ENCODE data around the gene PPP2R3A. TPM values are rescaled to one million over a fixed set of nuclear protein-coding genes. Genes with fewer than 3 reads are reported as not detected.
A peak's percentile ranks its signal among the peaks of the same experiment; 100 is the strongest.

The PPP2R3A gene
- polyA plus RNA-seq, 1 experiment = 26.6 TPM

GRCh38 chr3:135918600-135918999 lies 46.9 kb upstream of the PPP2R3A start:
- no peak overlapping the region for H3K4me3 ChIP-seq (ENCODE audit: low read depth, low read length)
- CTCF ChIA-PET = interaction anchor here (0.6 to 13.1 kb wide), 25 partner anchors 8 to 1244 kb away, joined by 3 to 352 read pairs (median 4); partner anchors contain the start of gene PPP2R3A
- POLR2A ChIA-PET = no interaction called here
- no peaks in the 10 kb centered on the region for H3K9me3 ChIP-seq (ENCODE audit: control insufficient read depth, insufficient read depth, low read length)
- peak; percentile 62 for TF ChIP-seq CTCF (IDR thresholded peaks at IDR 0.05; ENCODE audit: low read depth, low read length)
- no peak for DNase-seq (ENCODE audit: low read depth, low spot score)
- H3K27ac ChIP-seq (ENCODE audit: low read depth, low read length) = no peak overlapping the region
- H3K27me3 ChIP-seq (ENCODE audit: control insufficient read depth, insufficient read depth, low read length) = no peaks in the 10 kb centered on the region

- Histone ChIP-seq H3K27ac (ENCODE audit: low read depth, low read length) (no peak overlapping the region), H3K9me3 (ENCODE audit: control insufficient read depth, insufficient read depth, low read length) (no peaks in the 10 kb centered on the region), H3K4me3 (ENCODE audit: low read depth, low read length) (no peak overlapping the region), H3K27me3 (ENCODE audit: control insufficient read depth, insufficient read depth, low read length) (no peaks in the 10 kb centered on the region)
- ChIA-PET POLR2A (no interaction called here), CTCF (interaction anchor here (0.6 to 13.1 kb wide), 3 partner anchors 15 to 125 kb away, joined by 3 to 352 read pairs (median 3); no protein-coding TSS in a partner anchor)
- no peak for TF ChIP-seq CTCF (IDR thresholded peaks at IDR 0.05; ENCODE audit: low read depth, low read length)
- DNase-seq (ENCODE audit: low read depth, low spot score) = no peak
Observed at GRCh38 chr3:135920275-135920674, 45.3 kb upstream of the PPP2R3A start.

GRCh38 chr3:135922903-135923250 lies 42.7 kb upstream of the PPP2R3A start:
- no peak for TF ChIP-seq CTCF (IDR thresholded peaks at IDR 0.05; ENCODE audit: low read depth, low read length)
- Histone ChIP-seq H3K27me3 (ENCODE audit: control insufficient read depth, insufficient read depth, low read length) (no peaks in the 10 kb centered on the region), H3K27ac (ENCODE audit: low read depth, low read length) (no peak overlapping the region), H3K9me3 (ENCODE audit: control insufficient read depth, insufficient read depth, low read length) (no peaks in the 10 kb centered on the region), H3K4me3 (ENCODE audit: low read depth, low read length) (no peak overlapping the region)
- no peak for DNase-seq (ENCODE audit: low read depth, low spot score)
- ChIA-PET CTCF (interaction anchor here (13.1 kb wide), 1 partner anchor 123 kb away, joined by 352 read pairs; no protein-coding TSS in a partner anchor), POLR2A (no interaction called here)

GRCh38 chr3:135924506-135924905 lies 41.0 kb upstream of the PPP2R3A start:
- Histone ChIP-seq H3K27ac (ENCODE audit: low read depth, low read length) (no peak overlapping the region), H3K4me3 (ENCODE audit: low read depth, low read length) (no peak overlapping the region), H3K9me3 (ENCODE audit: control insufficient read depth, insufficient read depth, low read length) (no peaks in the 10 kb centered on the region), H3K27me3 (ENCODE audit: control insufficient read depth, insufficient read depth, low read length) (no peaks in the 10 kb centered on the region)
- TF ChIP-seq CTCF (IDR thresholded peaks at IDR 0.05; ENCODE audit: low read depth, low read length) = no peak
- ChIA-PET POLR2A (no interaction called here), CTCF (interaction anchor here (13.1 kb wide), 1 partner anchor 121 kb away, joined by 352 read pairs; no protein-coding TSS in a partner anchor)
- DNase-seq (ENCODE audit: low read depth, low spot score) = no peak

- ChIA-PET CTCF (interaction anchor here (1.6 to 13.1 kb wide), 3 partner anchors 9 to 119 kb away, joined by 14 to 352 read pairs (median 15); no protein-coding TSS in a partner anchor), POLR2A (no interaction called here)
- Histone ChIP-seq H3K9me3 (ENCODE audit: control insufficient read depth, insufficient read depth, low read length) (no peaks in the 10 kb centered on the region), H3K4me3 (ENCODE audit: low read depth, low read length) (no peak overlapping the region), H3K27me3 (ENCODE audit: control insufficient read depth, insufficient read depth, low read length) (no peaks in the 10 kb centered on the region), H3K27ac (ENCODE audit: low read depth, low read length) (no peak overlapping the region)
- DNase-seq (ENCODE audit: low read depth, low spot score) = no peak
- TF ChIP-seq CTCF (IDR thresholded peaks at IDR 0.05; ENCODE audit: low read depth, low read length) = no peak
Observed at GRCh38 chr3:135926664-135927063, 38.9 kb upstream of the PPP2R3A start.
